22Rv1 (cell line): ENCODE measurements around the gene SEMA6A.

ENCODE experiments used
- ZFX ChIP-seq: fragments of 450-650 bp; IDR thresholded peaks from 2 replicates; pipeline ENCODE4 v1.6.1; 2017; ENCODE audit warnings: antibody characterized with exemption, borderline replicate concordance
- TF ChIP-seq, protein P1 (sequence below): fragments of 450-650 bp; IDR thresholded peaks from 2 replicates; pipeline ENCODE4 v1.5.1; 2017; ENCODE audit warnings: mild to moderate bottlenecking

DNA sequence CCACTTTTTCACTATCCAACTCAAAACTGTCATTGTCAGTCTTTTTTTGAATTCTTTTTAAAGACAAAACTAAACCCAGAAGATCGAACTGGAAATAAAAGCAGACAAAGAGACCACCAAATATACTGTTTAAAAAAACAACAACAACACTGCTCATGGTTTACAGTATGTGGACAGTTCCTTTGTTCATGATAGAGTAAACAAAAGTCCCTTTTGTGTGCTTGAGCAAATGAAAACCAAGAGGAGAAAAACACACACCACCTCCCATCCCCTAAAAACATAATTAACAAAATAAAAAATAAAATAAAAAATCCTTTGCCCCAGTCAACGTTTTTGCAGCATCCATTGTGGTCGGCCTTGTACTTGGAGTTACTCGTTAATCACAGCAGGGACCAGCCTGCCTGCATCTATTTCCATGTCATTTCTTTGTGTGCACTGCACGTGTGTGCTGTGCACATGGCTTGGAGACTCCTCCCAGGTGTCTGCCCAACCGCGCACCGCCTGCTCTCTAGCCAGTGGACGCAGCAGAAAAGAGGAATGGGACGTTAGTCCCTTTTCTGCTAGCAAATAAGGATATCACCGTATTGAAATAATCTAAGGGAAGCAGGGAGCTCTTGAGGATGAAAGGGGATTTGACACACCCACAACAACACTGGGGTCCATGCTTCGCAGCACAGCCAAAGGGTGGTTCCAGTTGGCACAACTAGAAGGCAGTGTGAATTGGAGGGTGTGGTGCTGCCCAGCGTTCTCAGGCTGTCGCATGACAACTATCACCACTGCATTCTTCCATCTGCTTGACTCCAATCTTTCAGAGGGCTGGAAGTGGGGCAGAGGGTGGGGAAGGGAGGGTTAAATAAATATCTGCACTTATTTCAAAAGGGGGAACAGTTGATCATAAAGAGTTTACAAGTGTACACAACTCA lies 130.0 kb downstream of the SEMA6A start:
- TF ChIP-seq, protein P1, sequence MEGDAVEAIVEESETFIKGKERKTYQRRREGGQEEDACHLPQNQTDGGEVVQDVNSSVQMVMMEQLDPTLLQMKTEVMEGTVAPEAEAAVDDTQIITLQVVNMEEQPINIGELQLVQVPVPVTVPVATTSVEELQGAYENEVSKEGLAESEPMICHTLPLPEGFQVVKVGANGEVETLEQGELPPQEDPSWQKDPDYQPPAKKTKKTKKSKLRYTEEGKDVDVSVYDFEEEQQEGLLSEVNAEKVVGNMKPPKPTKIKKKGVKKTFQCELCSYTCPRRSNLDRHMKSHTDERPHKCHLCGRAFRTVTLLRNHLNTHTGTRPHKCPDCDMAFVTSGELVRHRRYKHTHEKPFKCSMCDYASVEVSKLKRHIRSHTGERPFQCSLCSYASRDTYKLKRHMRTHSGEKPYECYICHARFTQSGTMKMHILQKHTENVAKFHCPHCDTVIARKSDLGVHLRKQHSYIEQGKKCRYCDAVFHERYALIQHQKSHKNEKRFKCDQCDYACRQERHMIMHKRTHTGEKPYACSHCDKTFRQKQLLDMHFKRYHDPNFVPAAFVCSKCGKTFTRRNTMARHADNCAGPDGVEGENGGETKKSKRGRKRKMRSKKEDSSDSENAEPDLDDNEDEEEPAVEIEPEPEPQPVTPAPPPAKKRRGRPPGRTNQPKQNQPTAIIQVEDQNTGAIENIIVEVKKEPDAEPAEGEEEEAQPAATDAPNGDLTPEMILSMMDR = no peak
- TF ChIP-seq ZFX = no peak
